ENCODE data around the gene CLMN.
"Not testable (repeated sequence)": the region's sequence is repeated elsewhere in the genome, so short reads cannot be mapped to it uniquely, and the experiment has no call there.

The CLMN gene

GRCh38 chr14:95287176-95287754 lies 32.4 kb downstream of the CLMN start:
- no peak for DNase-seq (ENCODE audit: low read depth in 2 of 2)

GRCh38 chr14:95286645-95287044 lies 33.1 kb downstream of the CLMN start:
- no peak for DNase-seq (ENCODE audit: low read depth in 2 of 2)

- DNase-seq (ENCODE audit: low read depth in 2 of 2) = no peak
Measured at GRCh38 chr14:95285566-95285965, 34.1 kb downstream of the CLMN start.

GRCh38 chr14:95283802-95284201 lies 35.9 kb downstream of the CLMN start:
- DNase-seq (ENCODE audit: low read depth in 2 of 2) = not testable (repeated sequence)

- DNase-seq (ENCODE audit: low read depth in 2 of 2) = not testable (repeated sequence)
Measured at GRCh38 chr14:95282986-95283380, 36.7 kb downstream of the CLMN start.

GRCh38 chr14:95282354-95282985 lies 37.2 kb downstream of the CLMN start:
- no peak for DNase-seq (ENCODE audit: low read depth in 2 of 2)

GRCh38 chr14:95281560-95282176 lies 38.0 kb downstream of the CLMN start:
- no peak for DNase-seq (ENCODE audit: low read depth in 2 of 2)

GRCh38 chr14:95275494-95275893 lies 44.2 kb downstream of the CLMN start:
- DNase-seq (ENCODE audit: low read depth in 2 of 2) = no peak

GRCh38 chr14:95274874-95275273 lies 44.8 kb downstream of the CLMN start:
- no peak for DNase-seq (ENCODE audit: low read depth in 2 of 2)

- DNase-seq (ENCODE audit: low read depth in 2 of 2) = no peak
Measured at GRCh38 chr14:95274279-95274678, 45.4 kb downstream of the CLMN start.

- no peak for DNase-seq (ENCODE audit: low read depth in 2 of 2)
Measured at GRCh38 chr14:95273001-95273978, 46.4 kb downstream of the CLMN start.

GRCh38 chr14:95272057-95272456 lies 47.7 kb downstream of the CLMN start:
- no peak for DNase-seq (ENCODE audit: low read depth in 2 of 2)

GRCh38 chr14:95270203-95270602 lies 49.5 kb downstream of the CLMN start:
- no peak for DNase-seq (ENCODE audit: low read depth in 2 of 2)

- no peak for DNase-seq (ENCODE audit: low read depth in 2 of 2)
Measured at GRCh38 chr14:95269493-95269892, 50.2 kb downstream of the CLMN start.

- DNase-seq (ENCODE audit: low read depth in 2 of 2) = no peak
Measured at GRCh38 chr14:95268350-95268749, 51.4 kb downstream of the CLMN start.

GRCh38 chr14:95267306-95267705 lies 52.4 kb downstream of the CLMN start:
- no peak for DNase-seq (ENCODE audit: low read depth in 2 of 2)

- no peak for DNase-seq (ENCODE audit: low read depth in 2 of 2)
Measured at GRCh38 chr14:95265106-95266094, 54.3 kb downstream of the CLMN start.

- no peak for DNase-seq (ENCODE audit: low read depth in 2 of 2)
Measured at GRCh38 chr14:95264271-95264973, 55.3 kb downstream of the CLMN start.

- DNase-seq (ENCODE audit: low read depth in 2 of 2) = no peak
Measured at GRCh38 chr14:95263527-95264231, 56.0 kb downstream of the CLMN start.

- DNase-seq (ENCODE audit: low read depth in 2 of 2) = no peak
Measured at GRCh38 chr14:95262511-95262891, 57.2 kb downstream of the CLMN start.

Measured in stimulated activated CD8-positive, alpha-beta memory T cell treated with anti-CD3 and anti-CD28 coated beads, Interleukin-2, amount 100 ng/mL, for 1 hour (primary cell).